ENCODE data around the gene ZBTB49.

GRCh38 chr4:4259484-4260100, 30.5 kb upstream of the ZBTB49 start:
- TF ChIP-seq POLR2A (IDR thresholded peaks at IDR 0.05) (no peak), CTCF (IDR thresholded peaks at IDR 0.05) (no peak)

Measured in upper lobe of left lung (tissue), 4 donors.